ENCODE data around the gene PEX5L.

DNA sequence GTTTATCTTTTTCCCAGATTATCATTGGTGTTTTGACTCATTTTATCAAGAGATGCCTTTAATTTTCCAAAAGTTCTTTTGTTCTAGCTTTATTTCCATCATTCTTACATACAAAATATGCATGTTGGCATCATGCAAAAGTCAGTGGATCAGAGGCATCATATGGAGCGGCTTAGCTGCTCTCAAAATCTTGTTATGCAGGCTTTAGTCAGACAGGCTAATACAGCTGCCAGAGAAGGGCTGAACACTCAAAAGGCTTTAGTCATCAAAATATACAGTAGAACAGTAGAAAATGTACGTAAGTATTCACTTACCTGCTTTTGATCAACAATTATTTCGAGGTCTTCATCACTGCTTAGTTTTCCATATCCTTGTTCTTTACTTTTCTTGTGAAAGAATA, 65.5 kb downstream of the PEX5L start:
- TF ChIP-seq, protein P1, sequence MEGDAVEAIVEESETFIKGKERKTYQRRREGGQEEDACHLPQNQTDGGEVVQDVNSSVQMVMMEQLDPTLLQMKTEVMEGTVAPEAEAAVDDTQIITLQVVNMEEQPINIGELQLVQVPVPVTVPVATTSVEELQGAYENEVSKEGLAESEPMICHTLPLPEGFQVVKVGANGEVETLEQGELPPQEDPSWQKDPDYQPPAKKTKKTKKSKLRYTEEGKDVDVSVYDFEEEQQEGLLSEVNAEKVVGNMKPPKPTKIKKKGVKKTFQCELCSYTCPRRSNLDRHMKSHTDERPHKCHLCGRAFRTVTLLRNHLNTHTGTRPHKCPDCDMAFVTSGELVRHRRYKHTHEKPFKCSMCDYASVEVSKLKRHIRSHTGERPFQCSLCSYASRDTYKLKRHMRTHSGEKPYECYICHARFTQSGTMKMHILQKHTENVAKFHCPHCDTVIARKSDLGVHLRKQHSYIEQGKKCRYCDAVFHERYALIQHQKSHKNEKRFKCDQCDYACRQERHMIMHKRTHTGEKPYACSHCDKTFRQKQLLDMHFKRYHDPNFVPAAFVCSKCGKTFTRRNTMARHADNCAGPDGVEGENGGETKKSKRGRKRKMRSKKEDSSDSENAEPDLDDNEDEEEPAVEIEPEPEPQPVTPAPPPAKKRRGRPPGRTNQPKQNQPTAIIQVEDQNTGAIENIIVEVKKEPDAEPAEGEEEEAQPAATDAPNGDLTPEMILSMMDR (IDR thresholded peaks at IDR 0.05) = no peak
- TF ChIP-seq ZFX (IDR thresholded peaks at IDR 0.05; ENCODE audit: borderline replicate concordance) = no peak

Data from 22Rv1 (cell line).